Neural crest cell (in vitro differentiated cells): ENCODE data around the gene COL5A3. TPM values are rescaled to one million over a fixed set of nuclear protein-coding genes. Genes with fewer than 3 reads are reported as not detected.

ENCODE experiments used
- DNase-seq: peaks from one replicate; pipeline ENCODE4 v3.0.0; 2021; ENCODE audit warnings: low read depth, mixed read lengths, low spot score
- H3K27ac Mint-ChIP-seq: one replicate; pipeline ENCODE4 v1.8.0; 2021; ENCODE audit warnings: mild to moderate bottlenecking, mixed read lengths; ENCODE audit not compliant: unreplicated experiment
- H3K27me3 Mint-ChIP-seq: 2 replicates; pipeline ENCODE4 v1.8.0; 2021; ENCODE audit warnings: low read depth, mild to moderate bottlenecking, mixed read lengths
- H3K36me3 Mint-ChIP-seq: 2 replicates; pipeline ENCODE4 v1.8.0; 2021; ENCODE audit warnings: low read depth, mild to moderate bottlenecking, mixed read lengths
- H3K4me1 Mint-ChIP-seq: 2 replicates; pipeline ENCODE4 v1.8.0; 2021; ENCODE audit warnings: mixed read lengths
- H3K4me3 Mint-ChIP-seq: one replicate; pipeline ENCODE4 v1.8.0; 2021; ENCODE audit warnings: mild to moderate bottlenecking, mixed read lengths
- H3K9me3 Mint-ChIP-seq: 2 replicates; pipeline ENCODE4 v1.8.0; 2021; ENCODE audit warnings: mixed read lengths
- CTCF ChIP-seq: fragments of 200-600 bp; sonication (generic); conservative IDR thresholded peaks from 2 replicates; pipeline ENCODE4 v1.5.0; 2021; ENCODE audit warnings: antibody characterized with exemption, mild to moderate bottlenecking
- total RNA-seq: library from RNA; stranded (reverse); gene quantifications from 2 replicates; pipeline ENCODE4 v1.2.1, GENCODE V29; 2021

The COL5A3 gene
- total RNA-seq, 1 donor from 2014 or later = 0.86 TPM

DNA sequence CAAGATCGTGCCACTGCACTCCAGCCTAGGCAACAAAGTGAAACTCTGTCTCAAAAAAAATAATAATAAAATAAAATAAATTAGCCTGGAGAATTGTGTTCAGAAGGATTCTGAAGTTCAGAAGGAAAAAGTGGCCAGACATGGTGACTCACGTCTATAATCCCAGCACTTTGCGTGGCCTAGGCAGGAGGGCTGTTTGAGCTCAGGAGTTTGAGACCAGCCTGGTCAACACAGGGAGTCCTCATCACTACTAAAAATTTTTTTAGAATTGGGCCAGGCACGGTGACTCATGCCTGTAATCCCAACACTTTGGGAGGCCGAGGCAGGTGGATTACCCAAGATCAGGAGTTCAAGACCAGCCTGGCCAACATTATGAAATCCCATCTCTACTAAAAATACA is 8.9 kb upstream of the COL5A3 start:
- Mint-ChIP-seq H3K27ac (no peak overlapping the region), H3K27me3 (peaks cover 19% of the 10 kb centered on the region), H3K36me3 (no peaks in the 10 kb centered on the region), H3K4me1 (no peaks in the 10 kb centered on the region), H3K4me3 (no peak overlapping the region), H3K9me3 (no peaks in the 10 kb centered on the region)
- DNase-seq = no peak
- no peak for TF ChIP-seq CTCF

DNA sequence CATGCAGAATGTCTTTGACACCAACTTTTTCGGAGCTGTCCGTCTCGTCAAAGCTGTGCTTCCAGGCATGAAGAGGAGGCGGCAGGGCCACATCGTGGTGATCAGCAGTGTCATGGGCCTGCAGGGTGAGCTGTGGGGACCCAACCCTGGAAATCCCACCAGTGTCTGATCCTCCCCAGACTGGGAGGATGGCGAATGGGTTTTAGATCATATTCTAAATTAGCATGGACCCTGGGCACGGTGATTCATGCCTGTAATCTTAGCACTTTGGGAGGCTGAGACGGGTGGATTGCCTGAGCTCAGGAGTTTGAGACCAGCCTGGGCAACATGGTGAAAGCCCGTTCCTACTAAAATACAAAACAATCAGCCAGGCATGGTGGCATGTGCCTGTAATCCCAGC is 8.5 kb upstream of the COL5A3 start:
- no peak overlapping the region for H3K27ac Mint-ChIP-seq

DNA sequence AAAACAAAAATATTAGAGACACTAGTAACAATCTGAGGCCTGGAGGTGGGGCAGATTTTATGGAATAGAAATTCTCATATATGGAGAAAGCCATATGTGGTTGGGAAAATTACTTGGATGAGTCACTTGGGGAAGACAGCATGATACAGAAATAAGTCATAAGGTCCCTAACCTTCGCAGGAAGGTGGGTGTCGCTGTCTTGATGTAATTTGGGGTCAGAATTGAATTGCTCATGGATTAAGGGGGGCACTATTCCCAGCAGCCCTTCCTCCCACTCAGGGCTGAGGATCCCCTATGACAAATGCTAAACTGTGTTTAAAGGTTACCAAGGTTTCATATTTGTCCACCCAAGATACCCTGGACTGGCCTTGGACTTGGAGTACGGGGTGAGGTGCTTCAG is 8.0 kb upstream of the COL5A3 start:
- H3K27me3 Mint-ChIP-seq = peaks cover 29% of the 10 kb centered on the region
- H3K9me3 Mint-ChIP-seq = no peaks in the 10 kb centered on the region
- no peaks in the 10 kb centered on the region for H3K36me3 Mint-ChIP-seq
- H3K4me3 Mint-ChIP-seq = no peak overlapping the region
- DNase-seq = no peak
- peaks cover under 1% of the 10 kb centered on the region for H3K4me1 Mint-ChIP-seq
- no peak overlapping the region for H3K27ac Mint-ChIP-seq
- no peak for TF ChIP-seq CTCF

More for the DNA sequence above, 8.5 kb upstream of the COL5A3 start:
- TF ChIP-seq CTCF = no peak
- no peaks in the 10 kb centered on the region for H3K36me3 Mint-ChIP-seq
- DNase-seq = no peak
- no peak overlapping the region for H3K4me3 Mint-ChIP-seq
- no peaks in the 10 kb centered on the region for H3K9me3 Mint-ChIP-seq
- no peaks in the 10 kb centered on the region for H3K4me1 Mint-ChIP-seq
- H3K27me3 Mint-ChIP-seq = peaks cover 24% of the 10 kb centered on the region

DNA sequence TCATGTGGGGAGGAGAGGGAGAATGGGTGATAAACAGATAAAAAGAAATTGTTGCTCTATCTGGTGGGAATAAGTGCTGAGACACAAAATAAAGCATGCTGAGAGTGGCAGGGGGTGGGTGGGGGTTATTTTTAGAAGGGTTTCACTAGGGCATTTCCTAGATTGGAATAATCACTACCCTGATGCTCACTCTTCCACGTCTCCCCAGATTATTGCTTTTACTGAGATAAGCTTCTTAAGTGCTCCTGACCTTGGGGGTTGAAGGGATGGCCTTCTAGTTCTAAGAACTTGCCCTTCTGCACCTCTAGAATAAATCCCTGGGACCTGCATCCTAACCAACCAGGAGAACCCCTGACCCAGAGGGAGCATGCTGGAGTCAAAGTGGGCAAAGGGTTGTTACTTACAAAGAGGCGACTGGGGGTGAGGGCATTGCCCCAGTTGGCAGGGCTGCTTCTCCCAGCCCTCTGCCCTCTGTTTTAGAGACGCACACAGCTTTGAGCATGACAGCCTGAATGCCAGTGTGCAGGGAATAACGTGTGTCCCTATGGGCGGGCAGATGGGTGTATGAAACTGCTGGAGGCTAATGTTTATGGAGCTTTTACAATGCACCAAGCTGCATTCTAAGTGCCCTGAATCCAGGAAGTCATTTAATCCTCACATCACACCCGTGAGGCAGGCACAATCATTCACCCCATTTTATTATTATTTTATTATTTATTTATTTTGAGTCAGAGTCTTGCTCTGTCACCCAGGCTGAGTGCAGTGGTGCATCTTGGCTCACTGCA is 3.7 kb upstream of the COL5A3 start:
- no peak overlapping the region for H3K4me3 Mint-ChIP-seq
- no peaks in the 10 kb centered on the region for H3K36me3 Mint-ChIP-seq
- peaks cover 58% of the 10 kb centered on the region for H3K27me3 Mint-ChIP-seq
- no peak for TF ChIP-seq CTCF
- DNase-seq = no peak
- peaks cover 22% of the 10 kb centered on the region for H3K4me1 Mint-ChIP-seq
- no peak overlapping the region for H3K27ac Mint-ChIP-seq
- H3K9me3 Mint-ChIP-seq = no peaks in the 10 kb centered on the region

DNA sequence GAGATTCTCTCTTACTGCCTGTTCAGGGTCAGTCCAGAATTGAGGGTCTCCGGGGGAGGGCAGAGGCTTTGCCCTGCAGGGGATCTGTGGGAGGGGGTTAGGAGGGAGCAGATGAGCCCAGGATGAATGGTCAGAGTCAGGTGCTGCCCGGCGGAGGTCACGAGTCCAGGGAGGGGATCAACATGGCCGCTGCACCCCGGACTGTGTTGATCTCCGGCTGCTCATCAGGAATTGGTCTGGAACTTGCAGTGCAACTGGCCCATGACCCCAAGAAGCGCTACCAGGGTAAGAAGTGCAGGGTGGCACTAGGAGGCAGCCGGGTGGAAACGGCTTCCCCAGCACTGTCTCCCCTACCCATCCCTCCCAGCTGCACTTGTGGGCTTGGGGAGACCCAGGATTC is 3.0 kb upstream of the COL5A3 start, which contains the start of gene RDH8:
Gene RDH8, plus strand, starts transcription at position 168 of the 400 bp plus-strand sequence. Its CDS starts 15 bp downstream, at position 183.
- no peak for DNase-seq
- no peak within 1 kb of the TSS for H3K27ac Mint-ChIP-seq
- no peaks in the 10 kb centered on the region for H3K36me3 Mint-ChIP-seq
- H3K4me1 Mint-ChIP-seq = peaks cover 29% of the 10 kb centered on the region
- no peaks in the 10 kb centered on the region for H3K9me3 Mint-ChIP-seq
- peaks cover 65% of the 10 kb centered on the region for H3K27me3 Mint-ChIP-seq
- no peak within 1 kb of the TSS for H3K4me3 Mint-ChIP-seq
- no peak for TF ChIP-seq CTCF
